Stimulated activated CD4-positive, alpha-beta T cell treated with anti-CD3 and anti-CD28 coated beads, Interleukin-12 subunit alpha, Interleukin-12 subunit beta, amount 100 ng/mL, for 48 hours (primary cell): ENCODE measurements around the gene GPR42.

Source experiments
- DNase-seq, 3 donors: peaks; one replicate each; pipeline ENCODE4 v3.0.0-alpha.2; 2020; ENCODE audit warnings: low read depth in 2 of 3, low spot score in 1 of 3

GPR42 gene

GRCh38 chr19:35417713-35418534 lies 47.1 kb downstream of the GPR42 start:
- no peak for DNase-seq

GRCh38 chr19:35419046-35419445 lies 48.2 kb downstream of the GPR42 start:
- DNase-seq = no peak

- no peak for DNase-seq
These were observed 48.9 kb downstream of the GPR42 start for GRCh38 chr19:35419805-35420204.

DNA sequence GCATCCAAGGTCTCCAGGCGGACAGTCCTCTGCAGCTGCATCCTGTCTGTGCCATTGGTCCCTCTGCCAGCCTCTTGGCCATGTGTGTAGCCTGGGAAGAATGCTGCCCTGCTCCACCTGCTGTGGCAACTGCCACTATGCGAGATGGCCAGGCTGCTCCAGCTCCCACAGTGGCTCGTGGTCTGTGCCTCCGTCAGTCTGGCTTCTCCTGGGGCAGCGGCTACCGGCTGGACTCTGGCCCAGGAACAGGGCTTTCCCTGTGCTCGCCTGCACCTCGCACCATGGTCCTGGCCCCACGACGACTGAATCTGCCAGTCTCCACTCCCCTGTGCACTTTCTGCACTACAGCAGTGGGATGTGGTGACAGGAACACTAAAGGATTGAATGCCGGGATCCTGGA lies 50.5 kb downstream of the GPR42 start:
- no peak for DNase-seq
